NOMO-1 treated with DMSO at 0.1 percent for 48 hours (cell line): ENCODE measurements around the gene RHEBL1.

ENCODE experiments used
- DNase-seq: peaks from one replicate; lab custom pipeline; 2025; ENCODE audit not compliant: unreplicated experiment; lab: John Stamatoyannopoulos, UW

RHEBL1 gene

GRCh38 chr12:49038291-49038955 lies 31.4 kb downstream of the RHEBL1 start:
- no peak for DNase-seq

GRCh38 chr12:49037947-49038237 lies 31.9 kb downstream of the RHEBL1 start:
- DNase-seq, result no peak

GRCh38 chr12:49037111-49037946 lies 32.5 kb downstream of the RHEBL1 start:
- no peak for DNase-seq

- no peak for DNase-seq
Observed at GRCh38 chr12:49036029-49036428, 33.8 kb downstream of the RHEBL1 start.

GRCh38 chr12:49034286-49034622 lies 35.5 kb downstream of the RHEBL1 start:
- DNase-seq, result no peak

- DNase-seq, result no peak
Observed at GRCh38 chr12:49033611-49034285, 36.0 kb downstream of the RHEBL1 start.

GRCh38 chr12:49032679-49033447 lies 36.9 kb downstream of the RHEBL1 start:
- DNase-seq, result no peak

- DNase-seq, result no peak
Observed at GRCh38 chr12:49032276-49032675, 37.5 kb downstream of the RHEBL1 start.

GRCh38 chr12:49031573-49032161 lies 38.1 kb downstream of the RHEBL1 start:
- DNase-seq, result no peak

- no peak for DNase-seq
Observed at GRCh38 chr12:49030714-49031572, 38.8 kb downstream of the RHEBL1 start.

GRCh38 chr12:49030119-49030518 lies 39.7 kb downstream of the RHEBL1 start:
- DNase-seq, result no peak

- no peak for DNase-seq
Observed at GRCh38 chr12:49028666-49029275, 41.0 kb downstream of the RHEBL1 start.

GRCh38 chr12:49027846-49028555 lies 41.8 kb downstream of the RHEBL1 start:
- DNase-seq, result no peak

- DNase-seq, result no peak
Observed at GRCh38 chr12:49026678-49027480, 42.9 kb downstream of the RHEBL1 start.

GRCh38 chr12:49026101-49026500 lies 43.7 kb downstream of the RHEBL1 start:
- DNase-seq, result no peak

- DNase-seq, result no peak
Observed at GRCh38 chr12:49025463-49025862, 44.3 kb downstream of the RHEBL1 start.

- DNase-seq, result no peak
Observed at GRCh38 chr12:49024543-49024942, 45.2 kb downstream of the RHEBL1 start.

GRCh38 chr12:49023812-49024211 lies 46.0 kb downstream of the RHEBL1 start:
- DNase-seq, result no peak
